Activated CD4-positive, CD25-positive, alpha-beta regulatory T cell treated with anti-CD3 and anti-CD28 coated beads, Interleukin-2, amount 50 U/mL, for 24 hours (primary cell): ENCODE data around the gene ARR3.
"Not testable (repeated sequence)": the region's sequence is repeated elsewhere in the genome, so short reads cannot be mapped to it uniquely, and the experiment has no call there.

ENCODE experiments used
- ATAC-seq, 2 donors: fragments of 150-1000 bp; cut with Tn5 transposase; one replicate each; pipeline ENCODE4 v1.10.0; 2021; ENCODE audit warnings: mild to moderate bottlenecking in 1 of 2, moderate library complexity in 1 of 2

Gene ARR3

GRCh38 chrX:70268034-70268433, at the start of gene ARR3:
TSS of gene ARR3 (plus strand) at chrX:70268334. CDS start at chrX:70269386, 1,052 bp downstream.
- no peak for ATAC-seq

- no peak for ATAC-seq
These were observed 48.0 kb upstream of the ARR3 start for GRCh38 chrX:70219938-70220764.

- no peak for ATAC-seq
These were observed 42.1 kb upstream of the ARR3 start for GRCh38 chrX:70226048-70226447.

GRCh38 chrX:70226687-70227086, 41.4 kb upstream of the ARR3 start:
- no peak for ATAC-seq

- ATAC-seq = no peak
These were observed 36.5 kb upstream of the ARR3 start for GRCh38 chrX:70231666-70232065.

- ATAC-seq = no peak
These were observed 33.8 kb upstream of the ARR3 start, which contains the start of gene AWAT1 for GRCh38 chrX:70234355-70234754. TSS of gene AWAT1 (plus strand) at chrX:70234655. CDS start at chrX:70234696, 41 bp downstream.

- ATAC-seq = no peak
These were observed 27.4 kb upstream of the ARR3 start for GRCh38 chrX:70240751-70241150.

- ATAC-seq = no peak
These were observed 26.6 kb upstream of the ARR3 start for GRCh38 chrX:70241501-70241900.

- ATAC-seq = not testable (repeated sequence)
These were observed 24.5 kb upstream of the ARR3 start for GRCh38 chrX:70243601-70244000.

- no peak for ATAC-seq
These were observed 23.3 kb upstream of the ARR3 start for GRCh38 chrX:70244881-70245280.

- ATAC-seq = no peak
These were observed 20.9 kb upstream of the ARR3 start for GRCh38 chrX:70247252-70247651.

- ATAC-seq = no peak
These were observed 15.6 kb upstream of the ARR3 start for GRCh38 chrX:70252491-70252890.

- peak; percentile 70 to 79 for ATAC-seq
These were observed 14.6 kb upstream of the ARR3 start for GRCh38 chrX:70253377-70254062.

GRCh38 chrX:70254063-70254400, 14.1 kb upstream of the ARR3 start:
- peak in 1 of 2 donors; percentile 17 for ATAC-seq

- ATAC-seq = no peak
These were observed 13.2 kb upstream of the ARR3 start for GRCh38 chrX:70254909-70255308.

- no peak for ATAC-seq
These were observed 12.7 kb upstream of the ARR3 start for GRCh38 chrX:70255452-70255851.

GRCh38 chrX:70257423-70258288, 10.5 kb upstream of the ARR3 start:
- no peak for ATAC-seq

GRCh38 chrX:70260104-70260503, 8.0 kb upstream of the ARR3 start, which contains the start of gene P2RY4:
TSS of gene P2RY4 (minus strand) at chrX:70260204. CDS start at chrX:70259624, 580 bp downstream.
- no peak for ATAC-seq

GRCh38 chrX:70262952-70263567, 5.1 kb upstream of the ARR3 start:
- no peak for ATAC-seq

- ATAC-seq = no peak
These were observed 3.4 kb upstream of the ARR3 start for GRCh38 chrX:70264784-70265183.

GRCh38 chrX:70274029-70274428, 5.9 kb downstream of the ARR3 start:
- ATAC-seq = not testable (repeated sequence)

GRCh38 chrX:70279081-70279480, 10.9 kb downstream of the ARR3 start:
- no peak for ATAC-seq

- ATAC-seq = no peak
These were observed 12.4 kb downstream of the ARR3 start for GRCh38 chrX:70280573-70280972.
